Ishikawa (cell line): ENCODE results near the gene MUSTN1.

ENCODE experiments used
- CREB1 ChIP-seq: IDR thresholded peaks from 2 replicates; pipeline ENCODE4 v1.6.1; 2012; ENCODE audit warnings: low read depth
- REST ChIP-seq: IDR thresholded peaks from 2 replicates; pipeline ENCODE4 v1.6.1; 2012; ENCODE audit warnings: low read depth, mild to moderate bottlenecking
- TCF12 ChIP-seq: IDR thresholded peaks from 2 replicates; pipeline ENCODE4 v1.6.1; 2012; ENCODE audit warnings: low read depth

GRCh38 chr3:52800079-52800478 is 34.7 kb downstream of the MUSTN1 start:
- no peak for TF ChIP-seq CREB1
- TF ChIP-seq TCF12 = no peak
- TF ChIP-seq REST = no peak
